NCI-H2171 treated with DMSO at 0.1 percent for 48 hours (cell line): ENCODE measurements around the gene KIAA1217.
A peak's percentile ranks its signal among the peaks of the same experiment; 100 is the strongest.

Experiments used
- DNase-seq: peaks from one replicate; lab custom pipeline; 2025; lab: John Stamatoyannopoulos, UW

KIAA1217 gene

GRCh38 chr10:24370877-24371276, 161.9 kb downstream of the KIAA1217 start:
- DNase-seq = no peak

- DNase-seq = no peak
These were observed 162.5 kb downstream of the KIAA1217 start for GRCh38 chr10:24371396-24371795.

- no peak for DNase-seq
These were observed 165.4 kb downstream of the KIAA1217 start for GRCh38 chr10:24374134-24374915.

GRCh38 chr10:24375510-24375909, 166.6 kb downstream of the KIAA1217 start:
- DNase-seq = no peak

- no peak for DNase-seq
These were observed 167.8 kb downstream of the KIAA1217 start for GRCh38 chr10:24376731-24377130.

- no peak for DNase-seq
These were observed 169.4 kb downstream of the KIAA1217 start for GRCh38 chr10:24378126-24378920.

GRCh38 chr10:24381235-24382010, 172.5 kb downstream of the KIAA1217 start:
- peak; percentile 30 for DNase-seq

- DNase-seq = peak; percentile 83
These were observed 173.1 kb downstream of the KIAA1217 start for GRCh38 chr10:24382045-24382444.

- no peak for DNase-seq
These were observed 173.6 kb downstream of the KIAA1217 start for GRCh38 chr10:24382596-24382978.

- no peak for DNase-seq
These were observed 174.2 kb downstream of the KIAA1217 start for GRCh38 chr10:24382979-24383663.

- DNase-seq = peak; percentile 86
These were observed 174.8 kb downstream of the KIAA1217 start for GRCh38 chr10:24383681-24384106.

GRCh38 chr10:24384954-24385353, 176.0 kb downstream of the KIAA1217 start:
- DNase-seq = no peak

- DNase-seq = no peak
These were observed 176.8 kb downstream of the KIAA1217 start for GRCh38 chr10:24385776-24386175.

GRCh38 chr10:24390146-24390700, 181.3 kb downstream of the KIAA1217 start:
- DNase-seq = no peak

- DNase-seq = no peak
These were observed 181.8 kb downstream of the KIAA1217 start for GRCh38 chr10:24390746-24391145.

- DNase-seq = no peak
These were observed 184.3 kb downstream of the KIAA1217 start for GRCh38 chr10:24393201-24393600.

GRCh38 chr10:24394461-24395190, 185.7 kb downstream of the KIAA1217 start:
- DNase-seq = no peak

- DNase-seq = no peak
These were observed 187.5 kb downstream of the KIAA1217 start for GRCh38 chr10:24396396-24396795.

GRCh38 chr10:24397662-24398061, 188.7 kb downstream of the KIAA1217 start:
- no peak for DNase-seq

GRCh38 chr10:24404567-24404966, 195.6 kb downstream of the KIAA1217 start:
- no peak for DNase-seq

GRCh38 chr10:24405635-24406034, 196.7 kb downstream of the KIAA1217 start:
- no peak for DNase-seq
